H9 (cell line): ENCODE measurements around the gene ESRP2. TPM values are rescaled to one million over a fixed set of nuclear protein-coding genes. Genes with fewer than 3 reads are reported as not detected.

Source experiments
- DNase-seq: peaks from one replicate; pipeline ENCODE4 v3.0.0-alpha.2; 2017
- H2AFZ ChIP-seq: one replicate; pipeline ENCODE4 v1.6.1; 2013; ENCODE audit warnings: mild to moderate bottlenecking, low read length, control low read depth, moderate library complexity
- H2AK5ac ChIP-seq: 2 replicates; pipeline ENCODE4 v1.6.1; 2013; ENCODE audit warnings: low read length, control low read depth, mixed read lengths; ENCODE audit not compliant: insufficient read length
- H2BK120ac ChIP-seq: one replicate; pipeline ENCODE4 v1.6.1; 2013; ENCODE audit warnings: low read depth, mild to moderate bottlenecking, low read length, control low read depth, inconsistent platforms; ENCODE audit not compliant: poor library complexity, severe bottlenecking
- H2BK12ac ChIP-seq: 2 replicates; pipeline ENCODE4 v1.6.1; 2013; ENCODE audit warnings: low read length, control low read depth, mixed read lengths, low read depth; ENCODE audit not compliant: insufficient read length
- H2BK15ac ChIP-seq: 2 replicates; pipeline ENCODE4 v1.6.1; 2013; ENCODE audit warnings: low read depth, low read length, control low read depth
- H2BK20ac ChIP-seq: one replicate; pipeline ENCODE4 v1.6.1; 2013; ENCODE audit warnings: low read depth, mild to moderate bottlenecking, low read length, control low read depth, inconsistent platforms; ENCODE audit not compliant: poor library complexity, severe bottlenecking
- H2BK5ac ChIP-seq: 2 replicates; pipeline ENCODE4 v1.6.1; 2013; ENCODE audit warnings: low read length, control low read depth, mixed read lengths; ENCODE audit not compliant: insufficient read length
- H3K14ac ChIP-seq: 2 replicates; pipeline ENCODE4 v1.6.1; 2013; ENCODE audit warnings: low read length, control low read depth; ENCODE audit not compliant: insufficient read depth
- H3K18ac ChIP-seq: 2 replicates; pipeline ENCODE4 v1.6.1; 2013; ENCODE audit warnings: low read depth, mild to moderate bottlenecking, mixed read lengths, low read length, control low read depth; ENCODE audit not compliant: insufficient read length
- H3K23ac ChIP-seq: 2 replicates; pipeline ENCODE4 v1.6.1; 2013; ENCODE audit warnings: low read length, control low read depth, mixed read lengths, low read depth; ENCODE audit not compliant: insufficient read length
- H3K23me2 ChIP-seq: 2 replicates; pipeline ENCODE4 v1.6.1; 2013; ENCODE audit warnings: low read depth, mild to moderate bottlenecking, mixed read lengths, low read length, control low read depth; ENCODE audit not compliant: insufficient read length, poor library complexity, severe bottlenecking
- H3K27ac ChIP-seq: 2 replicates; pipeline ENCODE4 v1.5.1; 2013; ENCODE audit warnings: low read length, control low read depth, mixed read lengths, low read depth; ENCODE audit not compliant: insufficient read length
- H3K27me3 ChIP-seq: 2 replicates; pipeline ENCODE4 v1.6.1; 2013; ENCODE audit warnings: low read length, control low read depth, inconsistent platforms; ENCODE audit not compliant: insufficient read depth
- H3K4ac ChIP-seq: 2 replicates; pipeline ENCODE4 v1.6.1; 2013; ENCODE audit warnings: low read depth, mild to moderate bottlenecking, control low read depth, inconsistent platforms, low read length, moderate library complexity
- H3K4me1 ChIP-seq: 2 replicates; pipeline ENCODE4 v1.6.1; 2013; ENCODE audit warnings: low read length, control low read depth, inconsistent platforms; ENCODE audit not compliant: insufficient read depth
- H3K4me2 ChIP-seq: 2 replicates; pipeline ENCODE4 v1.6.1; 2013; ENCODE audit warnings: low read length, control low read depth, mixed read lengths; ENCODE audit not compliant: insufficient read length, insufficient read depth
- H3K56ac ChIP-seq: 2 replicates; pipeline ENCODE4 v1.6.1; 2013; ENCODE audit warnings: low read depth, mild to moderate bottlenecking, mixed read lengths, low read length, control low read depth; ENCODE audit not compliant: insufficient read length
- H3K79me1 ChIP-seq: 2 replicates; pipeline ENCODE4 v1.6.1; 2013; ENCODE audit warnings: low read depth, mild to moderate bottlenecking, moderate library complexity, low read length, control low read depth, inconsistent platforms; ENCODE audit not compliant: insufficient read depth, poor library complexity, severe bottlenecking
- H3K79me2 ChIP-seq: 2 replicates; pipeline ENCODE4 v1.6.1; 2013; ENCODE audit warnings: low read length, control low read depth, inconsistent platforms; ENCODE audit not compliant: insufficient read depth
- H3K9ac ChIP-seq: 2 replicates; pipeline ENCODE4 v1.6.1; 2013; ENCODE audit warnings: low read length, control low read depth, mixed read lengths; ENCODE audit not compliant: insufficient read length; ENCODE audit errors: extremely low read depth
- H3K9me3 ChIP-seq: one replicate; pipeline ENCODE4 v1.6.1; 2013; ENCODE audit warnings: low read depth, low read length, inconsistent platforms; ENCODE audit not compliant: control insufficient read depth
- H3T11ph ChIP-seq: one replicate; pipeline ENCODE4 v1.6.1; 2013; ENCODE audit warnings: mild to moderate bottlenecking, low read length, control low read depth, inconsistent platforms
- H4K20me1 ChIP-seq: one replicate; pipeline ENCODE4 v1.6.1; 2013; ENCODE audit not compliant: control insufficient read depth, insufficient read length, insufficient read depth
- H4K5ac ChIP-seq: 2 replicates; pipeline ENCODE4 v1.6.1; 2013; ENCODE audit warnings: low read depth, mild to moderate bottlenecking, mixed read lengths, low read length, control low read depth; ENCODE audit not compliant: insufficient read length
- H4K8ac ChIP-seq: replicated peaks from 2 replicates; pipeline ENCODE4 v1.6.1; 2013; ENCODE audit warnings: low read length, control low read depth, mixed read lengths, low read depth; ENCODE audit not compliant: insufficient read length
- H4K91ac ChIP-seq: 2 replicates; pipeline ENCODE4 v1.6.1; 2013; ENCODE audit warnings: low read depth, mild to moderate bottlenecking, moderate library complexity, mixed read lengths, low read length, control low read depth; ENCODE audit not compliant: insufficient read length
- H3K27ac Mint-ChIP-seq, 3 experiments: 2 replicates in 2 of 3; 3 replicates in 1 of 3; pipeline ENCODE4 v1.8.0; 2020 to 2021; ENCODE audit warnings: mixed read lengths in 3 of 3, mild to moderate bottlenecking in 1 of 3, moderate library complexity in 1 of 3
- H3K27me3 Mint-ChIP-seq: 2 replicates; pipeline ENCODE4 v1.8.0; 2021; ENCODE audit warnings: low read depth, mild to moderate bottlenecking, moderate library complexity, mixed read lengths
- H3K36me3 Mint-ChIP-seq, 3 experiments: 2 replicates in 2 of 3; 3 replicates in 1 of 3; pipeline ENCODE4 v1.8.0; 2020 to 2021; ENCODE audit warnings: low read depth in 3 of 3, mixed read lengths in 3 of 3; ENCODE audit not compliant: insufficient read depth in 1 of 3
- H3K4me1 Mint-ChIP-seq, 2 experiments: 2 replicates each; pipeline ENCODE4 v1.8.0; 2020; ENCODE audit warnings: mixed read lengths in 2 of 2
- H3K4me3 Mint-ChIP-seq, 2 experiments: 2 replicates in 1 of 2; 3 replicates in 1 of 2; pipeline ENCODE4 v1.8.0; 2020 to 2021; ENCODE audit warnings: mild to moderate bottlenecking in 2 of 2, mixed read lengths in 2 of 2, moderate library complexity in 1 of 2
- H3K9me3 Mint-ChIP-seq, 2 experiments: 2 replicates in 1 of 2; 3 replicates in 1 of 2; pipeline ENCODE4 v1.8.0; 2020; ENCODE audit warnings: mild to moderate bottlenecking in 2 of 2, mixed read lengths in 2 of 2, moderate library complexity in 1 of 2
- WGBS: extraction: QIAGEN DNeasy Blood & Tissue Kit; methylation state at CpG from one replicate; pipeline ENCODE4 v1.1.7; 2013; ENCODE audit warnings: missing lambda C conversion rate, low lambda C conversion rate, mixed read lengths; ENCODE audit not compliant: insufficient read length; ENCODE audit errors: extremely low coverage; 5-methylcytosine and 5-hydroxymethylcytosine counted together
- total RNA-seq: library from RNA; stranded (reverse); gene quantifications from 2 replicates; pipeline ENCODE4 v1.2.1, GENCODE V29; 2021
- TF ChIP-seq, protein P1 (sequence below): fragments of 200-600 bp; sonication (generic); conservative IDR thresholded peaks from 3 replicates; pipeline ENCODE4 v1.8.0; 2021; ENCODE audit warnings: antibody characterized with exemption, mild to moderate bottlenecking

The ESRP2 gene
- total RNA-seq, 1 experiment from 2014 or later, result 59.5 TPM

DNA sequence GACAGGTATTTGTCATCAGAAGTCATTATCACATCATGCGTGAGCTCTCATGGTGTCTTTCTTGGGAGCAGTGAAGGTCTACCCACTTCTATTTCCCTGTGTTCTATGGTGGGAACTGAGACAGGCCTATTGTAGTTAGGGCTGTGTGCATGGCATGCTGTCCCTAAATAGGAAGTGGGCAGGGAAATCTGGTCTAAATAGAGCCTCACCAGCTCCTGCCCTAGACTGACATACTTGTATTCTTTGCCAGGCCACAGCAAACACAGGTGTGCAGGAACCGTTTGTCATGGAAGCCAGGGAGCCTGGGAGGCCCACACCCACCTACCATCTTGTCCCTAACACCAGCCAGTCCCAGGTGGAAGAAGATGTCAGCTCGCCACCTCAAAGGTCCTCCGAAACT, 38.5 kb upstream of the ESRP2 start:
- Histone ChIP-seq H2BK15ac (no peak overlapping the region), H4K8ac (no peak overlapping the region), H3K4ac (no peak overlapping the region), H4K91ac (no peak overlapping the region), H3K79me2 (peaks cover 1% of the 10 kb centered on the region; the same call in 1 of the 2 replicates), H3K27ac (no peak overlapping the region), H3K79me1 (peaks cover 3% of the 10 kb centered on the region), H2AFZ (no peak overlapping the region), H2BK20ac (no peak overlapping the region), H3K4me2 (no peak overlapping the region), H2BK12ac (no peak overlapping the region), H2BK120ac (no peak overlapping the region), H3K23me2 (no peaks in the 10 kb centered on the region), H3K9me3 (no peaks in the 10 kb centered on the region), H3K14ac (no peak overlapping the region), H3T11ph (no peak overlapping the region), H3K23ac (no peak overlapping the region), H3K18ac (no peak overlapping the region), H2AK5ac (no peak overlapping the region), H4K20me1 (no peaks in the 10 kb centered on the region), H2BK5ac (no peak overlapping the region), H3K27me3 (no peaks in the 10 kb centered on the region), H4K5ac (no peak overlapping the region), H3K4me1 (no peaks in the 10 kb centered on the region), H3K9ac (no peak overlapping the region), H3K56ac (no peak overlapping the region)
- Mint-ChIP-seq H3K27me3 (no peaks in the 10 kb centered on the region), H3K36me3 (peaks cover 16 to 28% (median 19%) of the 10 kb centered on the region in 3 experiments; a peak in 5 of 7 replicates), H3K9me3 (no peaks in the 10 kb centered on the region), H3K4me3 (no peak overlapping the region), H3K27ac (no peak overlapping the region), H3K4me1 (peaks cover 0 to 5% of the 10 kb centered on the region in 2 experiments; a peak in 2 of 4 replicates)
- TF ChIP-seq, protein P1, sequence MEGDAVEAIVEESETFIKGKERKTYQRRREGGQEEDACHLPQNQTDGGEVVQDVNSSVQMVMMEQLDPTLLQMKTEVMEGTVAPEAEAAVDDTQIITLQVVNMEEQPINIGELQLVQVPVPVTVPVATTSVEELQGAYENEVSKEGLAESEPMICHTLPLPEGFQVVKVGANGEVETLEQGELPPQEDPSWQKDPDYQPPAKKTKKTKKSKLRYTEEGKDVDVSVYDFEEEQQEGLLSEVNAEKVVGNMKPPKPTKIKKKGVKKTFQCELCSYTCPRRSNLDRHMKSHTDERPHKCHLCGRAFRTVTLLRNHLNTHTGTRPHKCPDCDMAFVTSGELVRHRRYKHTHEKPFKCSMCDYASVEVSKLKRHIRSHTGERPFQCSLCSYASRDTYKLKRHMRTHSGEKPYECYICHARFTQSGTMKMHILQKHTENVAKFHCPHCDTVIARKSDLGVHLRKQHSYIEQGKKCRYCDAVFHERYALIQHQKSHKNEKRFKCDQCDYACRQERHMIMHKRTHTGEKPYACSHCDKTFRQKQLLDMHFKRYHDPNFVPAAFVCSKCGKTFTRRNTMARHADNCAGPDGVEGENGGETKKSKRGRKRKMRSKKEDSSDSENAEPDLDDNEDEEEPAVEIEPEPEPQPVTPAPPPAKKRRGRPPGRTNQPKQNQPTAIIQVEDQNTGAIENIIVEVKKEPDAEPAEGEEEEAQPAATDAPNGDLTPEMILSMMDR, result no peak
- no peak for DNase-seq
- WGBS, result no CpG with 5 or more reads among the region's 4 CpGs
